ENCODE data around the gene ATP8A2.

- TF ChIP-seq CTCF (IDR thresholded peaks at IDR 0.05), result no peak
- TF ChIP-seq POLR2A (IDR thresholded peaks at IDR 0.05), result no peak
- no peak for TF ChIP-seq POLR2AphosphoS5 (IDR thresholded peaks at IDR 0.05)
- no peak for TF ChIP-seq EP300 (IDR thresholded peaks at IDR 0.05)
Measured at GRCh38 chr13:25933520-25933919, 561.7 kb downstream of the ATP8A2 start.
